OCI-LY7 (cell line): Measurements from ENCODE around the gene MYMK. TPM values are rescaled to one million over a fixed set of nuclear protein-coding genes. Genes with fewer than 3 reads are reported as not detected.

ENCODE experiments used
- BruUV-seq: library from RNA; stranded (reverse); fragments of 400-500 nt; replicated peaks from 2 replicates; lab custom pipeline; 2021; lab: Mats Ljungman, UMichigan
- CTCF ChIA-PET: fragments of 300-600 bp; sonication (Branson Sonifier 250); formaldehyde crosslinking; loops from one replicate; lab custom pipeline; 2022; ENCODE audit warnings: antibody characterized with exemption; ENCODE audit not compliant: unreplicated experiment; lab: Charles Lee
- POLR2A ChIA-PET: fragments of 300-600 bp; sonication (Branson Sonifier 250); formaldehyde crosslinking; loops from one replicate; lab custom pipeline; 2022; ENCODE audit warnings: antibody characterized with exemption; lab: Charles Lee
- DNase-seq: peaks from one replicate; pipeline ENCODE4 v3.0.0-alpha.2; 2015; ENCODE audit warnings: low spot score
- H2AFZ ChIP-seq: fragments of 200-600 bp; sonication (generic), shearing (Covaris generic); 2 replicates; pipeline ENCODE4 v1.6.1; 2014; ENCODE audit warnings: mild to moderate bottlenecking, antibody characterized with exemption, low read length, moderate library complexity
- H3K27ac ChIP-seq: fragments of 200-600 bp; sonication (generic); 2 replicates; pipeline ENCODE4 v1.5.1; 2014; ENCODE audit warnings: mixed run types, low read depth, mild to moderate bottlenecking, moderate library complexity, low read length, inconsistent platforms; ENCODE audit not compliant: poor library complexity, severe bottlenecking
- H3K36me3 ChIP-seq: fragments of 200-600 bp; sonication (generic); 2 replicates; pipeline ENCODE4 v1.6.1; 2014; ENCODE audit warnings: mild to moderate bottlenecking, antibody characterized with exemption, low read length, moderate library complexity, mixed read lengths; ENCODE audit not compliant: insufficient read depth
- H3K4me1 ChIP-seq: fragments of 200-600 bp; sonication (generic); 2 replicates; pipeline ENCODE4 v1.5.1; 2014; ENCODE audit warnings: mild to moderate bottlenecking, low read length; ENCODE audit not compliant: insufficient read depth, poor library complexity, severe bottlenecking
- H3K4me2 ChIP-seq: fragments of 200-600 bp; sonication (generic); 2 replicates; pipeline ENCODE4 v1.6.1; 2014; ENCODE audit warnings: mild to moderate bottlenecking, low read length
- H3K4me3 ChIP-seq: fragments of 200-600 bp; sonication (generic); 2 replicates; pipeline ENCODE4 v1.5.1; 2014; ENCODE audit warnings: mild to moderate bottlenecking, low read depth, low read length; ENCODE audit not compliant: poor library complexity, severe bottlenecking
- H3K79me2 ChIP-seq: fragments of 200-600 bp; sonication (generic); 2 replicates; pipeline ENCODE4 v1.6.1; 2016; ENCODE audit warnings: low read depth, mild to moderate bottlenecking, low read length, moderate library complexity, mixed read lengths; ENCODE audit not compliant: insufficient read depth
- H3K9me2 ChIP-seq: fragments of 200-600 bp; sonication (generic); 2 replicates; pipeline ENCODE4 v1.6.1; 2016; ENCODE audit warnings: mild to moderate bottlenecking, low read length, mixed read lengths; ENCODE audit not compliant: insufficient read depth
- H3K9me3 ChIP-seq: fragments of 200-600 bp; sonication (generic); 2 replicates; pipeline ENCODE4 v1.6.1; 2014; ENCODE audit warnings: mild to moderate bottlenecking, mixed run types, low read length, mixed read lengths
- H4K20me1 ChIP-seq: fragments of 200-600 bp; sonication (generic); 2 replicates; pipeline ENCODE4 v1.6.1; 2014; ENCODE audit warnings: mild to moderate bottlenecking, antibody characterized with exemption, low read length, moderate library complexity, mixed read lengths; ENCODE audit not compliant: insufficient read depth
- EZH2phosphoT487 ChIP-seq: fragments of 200-600 bp; sonication (generic); IDR thresholded peaks from 2 replicates; pipeline ENCODE4 v1.6.1; 2018; ENCODE audit warnings: low read depth, borderline replicate concordance, mild to moderate bottlenecking, mixed run types, antibody characterized with exemption, low read length, moderate library complexity, mixed read lengths
- intact Hi-C: fragments of 100-400 bp; cut with micrococcal nuclease; formaldehyde crosslinking; loops from one replicate; pipeline ENCODE4 v1.10.0; 2022; ENCODE audit not compliant: unreplicated experiment
- total RNA-seq, 2 experiments: library from RNA; depleted of rRNA in 1 of 2; stranded (reverse); fragments of >200 nt in 1 of 2; shearing (Covaris generic) in 1 of 2; gene quantifications; 2 replicates each; pipeline ENCODE4 v1.2.3, GENCODE V29; 2014 to 2022
- TF ChIP-seq, protein P1 (sequence below): fragments of 200-600 bp; sonication (generic); conservative IDR thresholded peaks from 2 replicates; pipeline ENCODE4 v1.5.1; 2014; ENCODE audit warnings: mild to moderate bottlenecking, antibody characterized with exemption, low read length, moderate library complexity, mixed read lengths

Gene MYMK
- total RNA-seq, 2 experiments from 2014 or later: not detected

DNA sequence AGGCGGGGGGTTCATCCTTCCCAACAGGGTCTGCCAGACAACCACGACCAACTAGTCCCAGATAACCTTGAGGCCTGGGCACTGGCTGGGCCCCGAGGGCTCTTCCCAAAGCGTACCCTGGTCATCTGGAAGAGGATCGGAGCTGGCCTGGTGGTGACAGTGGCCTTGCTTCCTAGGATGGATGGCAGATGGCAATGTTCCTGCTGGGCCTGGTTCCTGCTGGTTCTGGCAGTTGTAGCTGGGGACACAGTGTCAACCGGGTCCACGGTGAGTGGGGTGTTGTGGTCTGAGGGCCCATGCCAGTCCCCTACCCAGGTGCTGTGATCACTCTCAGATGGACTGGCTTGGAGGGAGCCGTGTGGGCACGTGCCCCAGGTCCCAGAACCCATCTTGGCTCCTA, 11.8 kb upstream of the MYMK start:
- Histone ChIP-seq H3K4me2 (no peak overlapping the region), H3K9me2 (no peaks in the 10 kb centered on the region), H3K36me3 (no peaks in the 10 kb centered on the region), H4K20me1 (no peaks in the 10 kb centered on the region), H3K27ac (no peak overlapping the region), H3K4me1 (peaks cover 31% of the 10 kb centered on the region), H2AFZ (no peak overlapping the region), H3K4me3 (no peak overlapping the region), H3K9me3 (no peaks in the 10 kb centered on the region), H3K79me2 (no peaks in the 10 kb centered on the region)
- intact Hi-C loops: no loop called here
- no peak for TF ChIP-seq EZH2phosphoT487
- TF ChIP-seq, protein P1, sequence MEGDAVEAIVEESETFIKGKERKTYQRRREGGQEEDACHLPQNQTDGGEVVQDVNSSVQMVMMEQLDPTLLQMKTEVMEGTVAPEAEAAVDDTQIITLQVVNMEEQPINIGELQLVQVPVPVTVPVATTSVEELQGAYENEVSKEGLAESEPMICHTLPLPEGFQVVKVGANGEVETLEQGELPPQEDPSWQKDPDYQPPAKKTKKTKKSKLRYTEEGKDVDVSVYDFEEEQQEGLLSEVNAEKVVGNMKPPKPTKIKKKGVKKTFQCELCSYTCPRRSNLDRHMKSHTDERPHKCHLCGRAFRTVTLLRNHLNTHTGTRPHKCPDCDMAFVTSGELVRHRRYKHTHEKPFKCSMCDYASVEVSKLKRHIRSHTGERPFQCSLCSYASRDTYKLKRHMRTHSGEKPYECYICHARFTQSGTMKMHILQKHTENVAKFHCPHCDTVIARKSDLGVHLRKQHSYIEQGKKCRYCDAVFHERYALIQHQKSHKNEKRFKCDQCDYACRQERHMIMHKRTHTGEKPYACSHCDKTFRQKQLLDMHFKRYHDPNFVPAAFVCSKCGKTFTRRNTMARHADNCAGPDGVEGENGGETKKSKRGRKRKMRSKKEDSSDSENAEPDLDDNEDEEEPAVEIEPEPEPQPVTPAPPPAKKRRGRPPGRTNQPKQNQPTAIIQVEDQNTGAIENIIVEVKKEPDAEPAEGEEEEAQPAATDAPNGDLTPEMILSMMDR: no peak
- no TSS peak for BruUV-seq
- ChIA-PET POLR2A (no interaction called here), CTCF (no interaction called here)
- DNase-seq: no peak

DNA sequence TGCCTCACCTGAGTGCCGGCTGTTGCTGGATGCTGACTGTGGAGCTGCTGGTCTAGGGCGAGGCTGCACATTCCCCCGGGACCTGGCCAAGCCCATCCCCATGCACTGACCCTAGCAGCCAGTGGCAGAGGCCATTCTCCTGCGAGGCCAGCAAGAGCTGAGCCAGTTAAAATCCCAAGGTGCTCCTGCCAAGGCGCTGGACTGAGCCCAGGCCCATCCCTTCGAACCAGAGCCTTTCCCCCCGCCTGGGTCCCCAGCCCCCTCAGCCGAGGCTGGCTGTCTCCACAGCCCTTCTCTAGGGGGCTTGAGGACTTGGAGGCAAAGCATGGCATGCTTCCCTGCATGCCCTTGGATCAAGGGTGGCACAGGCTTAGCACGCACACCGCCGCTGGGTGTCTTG, 11.3 kb upstream of the MYMK start:
- Histone ChIP-seq H3K4me3 (no peak overlapping the region), H3K9me3 (no peaks in the 10 kb centered on the region), H3K4me1 (peaks cover 31% of the 10 kb centered on the region), H4K20me1 (no peaks in the 10 kb centered on the region), H3K79me2 (no peaks in the 10 kb centered on the region), H3K9me2 (no peaks in the 10 kb centered on the region), H2AFZ (no peak overlapping the region), H3K36me3 (no peaks in the 10 kb centered on the region), H3K4me2 (no peak overlapping the region), H3K27ac (no peak overlapping the region)
- CTCF ChIA-PET: no interaction called here
- POLR2A ChIA-PET: no interaction called here
- TF ChIP-seq, protein P1: no peak
- no peak for TF ChIP-seq EZH2phosphoT487
- DNase-seq: no peak
- no TSS peak for BruUV-seq
- intact Hi-C loops: no loop called here

DNA sequence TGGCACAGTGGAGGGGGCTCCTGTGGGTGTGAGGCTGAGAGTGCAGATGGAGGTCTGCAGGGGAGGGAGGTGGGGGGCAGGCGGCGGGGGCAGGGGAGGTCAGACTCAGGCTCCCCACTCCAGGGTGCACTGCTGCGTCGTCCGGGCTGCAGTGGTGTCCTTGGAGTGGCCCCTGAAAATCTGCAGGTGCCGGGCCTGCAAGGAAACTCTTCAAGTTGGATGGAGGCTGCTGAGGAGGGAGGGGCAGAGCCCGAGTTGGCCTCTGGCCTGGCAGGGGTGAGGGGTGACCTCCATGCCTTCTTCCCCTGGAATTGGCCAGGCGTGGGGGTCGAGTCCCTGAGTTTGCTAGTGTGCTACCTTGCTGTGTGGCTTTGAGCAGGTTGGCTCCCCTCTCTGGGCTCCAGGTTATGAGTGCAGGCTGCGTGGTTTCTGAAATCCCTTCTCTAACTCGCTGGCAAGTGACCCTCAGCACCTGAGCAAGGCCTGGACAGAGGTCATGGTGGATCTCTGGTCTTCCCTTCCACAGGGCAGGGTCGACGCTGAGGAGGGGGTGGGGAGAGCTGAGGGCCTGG, 10.6 kb upstream of the MYMK start:
- no peaks in the 10 kb centered on the region for H3K9me2 ChIP-seq
- intact Hi-C loops: no loop called here
- no peaks in the 10 kb centered on the region for H3K9me3 ChIP-seq
- TF ChIP-seq, protein P1: no peak
- TF ChIP-seq EZH2phosphoT487: no peak
- H3K4me3 ChIP-seq: no peak overlapping the region
- peaks cover 25% of the 10 kb centered on the region for H3K4me1 ChIP-seq
- H3K79me2 ChIP-seq: no peaks in the 10 kb centered on the region
- H3K4me2 ChIP-seq: no peak overlapping the region
- ChIA-PET CTCF (no interaction called here), POLR2A (no interaction called here)
- no peak overlapping the region for H2AFZ ChIP-seq
- no peak for DNase-seq
- H4K20me1 ChIP-seq: no peaks in the 10 kb centered on the region
- no TSS peak for BruUV-seq
- H3K27ac ChIP-seq: no peak overlapping the region
- no peaks in the 10 kb centered on the region for H3K36me3 ChIP-seq
